CD4-positive, alpha-beta T cell (primary cell): ENCODE measurements around the gene ANKDD1A. TPM values are rescaled to one million over a fixed set of nuclear protein-coding genes. Genes with fewer than 3 reads are reported as not detected.

ENCODE experiments used
- ATAC-seq: fragments of 200-7000 bp; cut with Tn5 transposase; one replicate; pipeline ENCODE4 v1.10.0; 2022; ENCODE audit warnings: mild to moderate bottlenecking; ENCODE audit not compliant: poor library complexity
- CTCF ChIA-PET: fragments of 350-600 bp; sonication (Branson Sonifier 250); formaldehyde crosslinking; loops from one replicate; lab custom pipeline; 2021; ENCODE audit warnings: antibody characterized with exemption, inconsistent platforms; lab: Charles Lee
- POLR2A ChIA-PET: fragments of 350-600 bp; sonication (Branson Sonifier 250); formaldehyde crosslinking; loops from one replicate; lab custom pipeline; 2021; ENCODE audit warnings: antibody characterized with exemption, inconsistent platforms; lab: Charles Lee
- DNase-seq, 14 experiments: peaks; one replicate each; pipeline ENCODE4 v3.0.0-alpha.2; 2013 to 2020; ENCODE audit warnings: mixed read lengths in 2 of 14
- H3K27ac ChIP-seq, 2 donors: one replicate each; pipeline versions ENCODE4 v1.5.1 to v1.7.0; 2013; ENCODE audit warnings: low read length in 2 of 2, low read depth in 1 of 2, mild to moderate bottlenecking in 1 of 2
- H3K27me3 ChIP-seq, 2 experiments: 1 replicate in 1 of 2; 2 replicates in 1 of 2; pipeline versions ENCODE4 v1.6.1 to v1.7.0; 2013; ENCODE audit warnings: low read length in 2 of 2, control low read depth in 1 of 2, mild to moderate bottlenecking in 1 of 2, moderate library complexity in 1 of 2; ENCODE audit not compliant: insufficient read depth in 2 of 2, control insufficient read depth in 1 of 2
- H3K36me3 ChIP-seq: one replicate; pipeline ENCODE4 v1.6.1; 2013; ENCODE audit warnings: low read length, control low read depth; ENCODE audit not compliant: insufficient read depth
- H3K4me1 ChIP-seq: one replicate; pipeline ENCODE4 v1.6.1; 2013; ENCODE audit warnings: low read length, control low read depth; ENCODE audit not compliant: insufficient read depth
- H3K4me3 ChIP-seq: one replicate; pipeline ENCODE4 v1.5.1; 2013; ENCODE audit warnings: mild to moderate bottlenecking, low read length, moderate library complexity
- H3K9me3 ChIP-seq, 2 experiments: 1 replicate in 1 of 2; 2 replicates in 1 of 2; pipeline versions ENCODE4 v1.6.1 to v1.7.0; 2013; ENCODE audit warnings: low read length in 2 of 2, mild to moderate bottlenecking in 2 of 2, control low read depth in 1 of 2, moderate library complexity in 1 of 2; ENCODE audit not compliant: control insufficient read depth in 1 of 2, insufficient read depth in 1 of 2
- H3K27ac Mint-ChIP-seq: one replicate; pipeline ENCODE4 v1.8.0; 2020; ENCODE audit warnings: mixed read lengths
- H3K27me3 Mint-ChIP-seq: one replicate; pipeline ENCODE4 v1.8.0; 2021; ENCODE audit warnings: mixed read lengths
- H3K36me3 Mint-ChIP-seq: one replicate; pipeline ENCODE4 v1.8.0; 2021; ENCODE audit warnings: low read depth, mixed read lengths
- H3K4me1 Mint-ChIP-seq: one replicate; pipeline ENCODE4 v1.8.0; 2021; ENCODE audit warnings: low read depth, mixed read lengths
- H3K4me3 Mint-ChIP-seq: one replicate; pipeline ENCODE4 v1.8.0; 2020; ENCODE audit warnings: mild to moderate bottlenecking, mixed read lengths
- H3K9me3 Mint-ChIP-seq: one replicate; pipeline ENCODE4 v1.8.0; 2020; ENCODE audit warnings: mixed read lengths
- CTCF ChIP-seq: fragments of 200-600 bp; IDR thresholded peaks from one replicate; pipeline ENCODE4 v1.8.0; 2022; ENCODE audit warnings: antibody characterized with exemption, mild to moderate bottlenecking
- intact Hi-C, 2 experiments: fragments of 100-400 bp; cut with DNase I in 1 of 2; cut with micrococcal nuclease in 1 of 2; formaldehyde crosslinking; loops; one replicate each; pipeline versions ENCODE4 v1.15.1 to v1.9.0; 2023 to 2025; cut with DNase I, micrococcal nuclease
- total RNA-seq, 174 experiments: library from RNA in 2 of 174; stranded (reverse) in 2 of 174; gene quantifications; one replicate each; pipeline ENCODE4 v1.2.3 and lab custom pipeline; 2021 to 2026

ANKDD1A gene
- total RNA-seq, 2 experiments from 2014 or later = 0.95 to 1.9 TPM

GRCh38 chr15:64921711-64922110 is 10.0 kb downstream of the ANKDD1A start:
- H3K4me3 ChIP-seq = no peak overlapping the region
- DNase-seq = no peak
- no peaks in the 10 kb centered on the region for H3K36me3 Mint-ChIP-seq
- no peaks in the 10 kb centered on the region for H3K27me3 ChIP-seq
- H3K27ac ChIP-seq = no peak overlapping the region
- no peak for TF ChIP-seq CTCF
- H3K4me1 Mint-ChIP-seq = no peaks in the 10 kb centered on the region
- H3K4me1 ChIP-seq = no peaks in the 10 kb centered on the region
- H3K27ac Mint-ChIP-seq = no peak overlapping the region
- H3K9me3 Mint-ChIP-seq = no peaks in the 10 kb centered on the region
- intact Hi-C loops = no loop called here
- H3K9me3 ChIP-seq = no peaks in the 10 kb centered on the region
- no peak overlapping the region for H3K4me3 Mint-ChIP-seq
- ATAC-seq = no peak
- POLR2A ChIA-PET = no interaction called here
- no peaks in the 10 kb centered on the region for H3K36me3 ChIP-seq
- CTCF ChIA-PET = no interaction called here
- H3K27me3 Mint-ChIP-seq = no peaks in the 10 kb centered on the region

GRCh38 chr15:64923546-64923945 is 11.8 kb downstream of the ANKDD1A start:
- Mint-ChIP-seq H3K27ac (no peak overlapping the region), H3K9me3 (no peaks in the 10 kb centered on the region), H3K4me1 (no peaks in the 10 kb centered on the region), H3K36me3 (no peaks in the 10 kb centered on the region), H3K4me3 (no peak overlapping the region), H3K27me3 (no peaks in the 10 kb centered on the region)
- H3K4me3 ChIP-seq = no peak overlapping the region
- no peaks in the 10 kb centered on the region for H3K9me3 ChIP-seq
- DNase-seq (no peak), ATAC-seq (no peak)
- no peaks in the 10 kb centered on the region for H3K4me1 ChIP-seq
- intact Hi-C loops = no loop called here
- H3K27me3 ChIP-seq = no peaks in the 10 kb centered on the region
- H3K36me3 ChIP-seq = no peaks in the 10 kb centered on the region
- ChIA-PET CTCF (no interaction called here), POLR2A (no interaction called here)
- no peak for TF ChIP-seq CTCF
- H3K27ac ChIP-seq = no peak overlapping the region

GRCh38 chr15:64925335-64926330 is 13.9 kb downstream of the ANKDD1A start:
- Mint-ChIP-seq H3K36me3 (no peaks in the 10 kb centered on the region), H3K9me3 (no peaks in the 10 kb centered on the region), H3K27ac (no peak overlapping the region), H3K27me3 (no peaks in the 10 kb centered on the region), H3K4me1 (no peaks in the 10 kb centered on the region), H3K4me3 (no peak overlapping the region)
- intact Hi-C loops = no loop called here
- Histone ChIP-seq H3K4me3 (no peak overlapping the region), H3K9me3 (no peaks in the 10 kb centered on the region), H3K4me1 (no peaks in the 10 kb centered on the region), H3K27ac (no peak overlapping the region), H3K36me3 (no peaks in the 10 kb centered on the region), H3K27me3 (no peaks in the 10 kb centered on the region)
- DNase-seq (no peak), ATAC-seq (no peak)
- ChIA-PET POLR2A (no interaction called here), CTCF (no interaction called here)
- no peak for TF ChIP-seq CTCF
